LNCAP (cell line): ENCODE results near the gene HIRIP3.

Experiments used
- TF ChIP-seq, protein P1 (sequence below): fragments of 450-650 bp; IDR thresholded peaks from 2 replicates; pipeline ENCODE4 v1.5.1; 2017; ENCODE audit warnings: mild to moderate bottlenecking

The HIRIP3 gene

DNA sequence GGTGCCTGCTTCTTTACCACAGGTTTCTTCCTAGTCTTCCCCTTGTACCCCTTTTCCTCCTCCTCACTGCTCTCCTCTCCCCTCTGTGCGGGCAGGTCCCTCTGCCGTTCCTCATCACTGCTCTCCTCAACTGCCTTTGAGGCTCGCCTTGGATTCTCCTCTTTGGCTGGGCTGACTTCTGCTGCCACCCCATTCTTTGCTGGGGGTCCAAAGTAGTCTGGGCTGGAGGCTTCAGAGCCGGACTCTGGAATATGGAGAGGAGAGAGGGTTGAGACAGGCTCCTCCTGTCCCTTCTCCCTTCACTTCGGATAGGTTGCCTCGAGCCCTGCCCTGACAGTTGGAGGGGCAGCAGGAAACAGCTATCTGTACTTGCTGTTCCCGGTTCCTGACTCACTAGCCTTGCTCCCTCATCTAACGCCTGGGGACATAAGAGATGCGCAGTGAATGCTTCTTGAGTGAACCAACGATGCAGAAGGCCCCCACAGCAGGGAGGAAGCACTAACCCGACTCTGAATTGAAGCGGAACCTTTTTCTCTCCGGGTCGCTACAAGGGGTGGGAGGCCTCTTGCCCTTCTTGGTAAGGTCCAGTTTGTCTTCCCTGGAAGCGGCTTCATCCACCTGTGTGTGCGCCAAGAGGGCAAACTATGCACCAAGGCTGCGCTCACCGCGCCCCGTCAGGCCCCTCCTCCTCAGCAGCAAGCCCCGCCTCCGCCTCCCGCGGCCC is 655 bp downstream of the HIRIP3 start:
- TF ChIP-seq, protein P1, sequence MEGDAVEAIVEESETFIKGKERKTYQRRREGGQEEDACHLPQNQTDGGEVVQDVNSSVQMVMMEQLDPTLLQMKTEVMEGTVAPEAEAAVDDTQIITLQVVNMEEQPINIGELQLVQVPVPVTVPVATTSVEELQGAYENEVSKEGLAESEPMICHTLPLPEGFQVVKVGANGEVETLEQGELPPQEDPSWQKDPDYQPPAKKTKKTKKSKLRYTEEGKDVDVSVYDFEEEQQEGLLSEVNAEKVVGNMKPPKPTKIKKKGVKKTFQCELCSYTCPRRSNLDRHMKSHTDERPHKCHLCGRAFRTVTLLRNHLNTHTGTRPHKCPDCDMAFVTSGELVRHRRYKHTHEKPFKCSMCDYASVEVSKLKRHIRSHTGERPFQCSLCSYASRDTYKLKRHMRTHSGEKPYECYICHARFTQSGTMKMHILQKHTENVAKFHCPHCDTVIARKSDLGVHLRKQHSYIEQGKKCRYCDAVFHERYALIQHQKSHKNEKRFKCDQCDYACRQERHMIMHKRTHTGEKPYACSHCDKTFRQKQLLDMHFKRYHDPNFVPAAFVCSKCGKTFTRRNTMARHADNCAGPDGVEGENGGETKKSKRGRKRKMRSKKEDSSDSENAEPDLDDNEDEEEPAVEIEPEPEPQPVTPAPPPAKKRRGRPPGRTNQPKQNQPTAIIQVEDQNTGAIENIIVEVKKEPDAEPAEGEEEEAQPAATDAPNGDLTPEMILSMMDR, result no peak

DNA sequence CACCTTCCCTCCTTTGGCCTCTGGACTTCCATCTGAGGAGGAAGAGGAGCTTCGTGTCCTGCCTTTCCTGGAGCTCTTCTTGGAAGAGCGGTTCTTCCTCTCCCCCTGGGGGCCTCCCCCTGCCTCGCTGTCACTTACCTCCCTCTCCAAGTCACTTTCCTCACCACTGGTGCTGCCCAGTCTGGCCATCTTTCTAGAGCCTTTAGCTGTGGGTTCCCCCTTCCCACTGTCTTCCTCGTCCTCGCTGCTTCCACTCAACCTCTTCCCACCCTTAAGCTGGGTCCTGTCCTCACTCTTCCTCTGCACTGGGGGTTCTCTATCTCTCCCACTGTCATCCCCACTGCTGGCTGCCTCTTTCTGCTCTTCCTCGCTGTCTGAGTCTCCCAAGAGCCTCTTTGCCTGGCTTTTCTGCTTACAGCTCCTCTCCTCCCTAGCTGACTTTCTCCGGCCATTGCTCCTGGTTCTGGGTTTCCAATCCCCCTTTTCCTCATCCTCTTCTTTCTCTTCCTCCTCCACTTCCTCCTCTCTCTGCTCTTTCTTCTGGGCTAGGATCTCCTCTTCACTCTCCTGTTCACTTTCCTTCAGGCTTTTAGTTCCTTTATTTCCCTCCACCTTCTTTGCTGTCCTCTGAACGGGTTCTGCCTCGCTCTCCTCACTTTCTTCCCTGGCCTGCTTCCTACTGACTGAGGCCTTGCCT is 1.4 kb downstream of the HIRIP3 start:
- TF ChIP-seq, protein P1, result no peak

DNA sequence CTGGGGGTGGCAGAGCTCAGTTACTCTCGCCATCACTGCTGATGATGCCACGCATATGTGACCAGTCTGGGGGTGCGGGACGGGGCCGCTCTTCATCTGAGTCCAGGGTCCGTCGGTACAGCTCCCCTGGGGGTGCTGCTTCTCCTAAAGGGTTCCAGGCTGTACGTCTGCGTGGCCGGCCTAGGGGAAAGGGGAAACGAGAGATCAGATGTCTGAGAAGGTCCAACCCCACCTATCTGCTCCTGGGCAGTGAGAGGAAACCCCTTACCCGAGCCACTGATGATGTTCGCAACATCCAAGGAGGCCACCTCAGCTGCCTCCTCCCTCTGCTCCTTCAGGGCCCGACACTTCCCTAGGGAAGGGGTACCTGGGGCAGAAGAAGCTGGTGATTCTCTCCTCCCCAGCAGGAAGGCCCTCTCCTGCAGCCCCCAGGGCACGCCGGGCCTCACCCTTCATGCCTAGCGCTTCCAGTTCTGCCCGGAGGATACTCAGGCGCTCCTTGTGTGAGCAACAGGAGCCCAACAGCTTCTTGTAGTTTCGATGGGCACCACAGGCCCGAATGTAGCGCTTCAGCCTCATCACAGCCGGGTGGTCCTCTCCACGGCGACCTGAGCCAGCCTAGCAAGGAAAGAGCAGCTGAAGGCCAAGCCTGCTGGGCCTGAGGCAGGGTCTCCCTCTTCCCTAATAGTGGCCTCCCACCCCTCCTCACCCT is 2.1 kb downstream of the HIRIP3 start:
- TF ChIP-seq, protein P1, result no peak

DNA sequence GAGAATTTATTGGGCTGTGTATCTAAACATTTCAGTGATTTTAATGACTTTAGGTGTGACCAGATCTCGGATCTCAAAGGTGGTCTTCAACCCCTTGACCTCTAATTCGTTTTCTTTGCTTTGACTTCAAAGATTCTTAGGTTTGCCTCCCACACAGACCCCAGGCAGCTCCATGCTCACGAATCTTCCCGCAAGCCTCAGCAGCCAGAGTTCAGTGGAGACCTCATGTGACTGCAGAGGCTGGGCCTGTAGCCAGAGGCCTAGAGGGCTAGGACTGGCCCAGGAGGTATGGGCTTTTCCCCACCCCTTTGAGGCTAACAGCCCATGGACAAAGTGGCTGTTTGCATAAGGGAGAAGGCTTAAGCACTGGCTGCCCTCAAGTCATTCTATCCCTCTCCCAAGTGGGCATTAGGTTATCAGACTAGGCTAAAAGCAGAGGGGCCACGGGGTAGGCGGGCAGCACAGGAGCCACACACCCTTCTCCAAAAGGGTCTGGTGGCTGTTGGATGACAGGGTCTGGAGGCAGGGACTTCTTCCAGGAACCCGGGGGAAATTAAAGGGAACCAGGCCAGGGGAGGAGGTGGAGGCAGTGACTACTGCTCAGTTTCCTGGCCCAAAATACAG is 3.0 kb downstream of the HIRIP3 start:
- TF ChIP-seq, protein P1, result no peak

DNA sequence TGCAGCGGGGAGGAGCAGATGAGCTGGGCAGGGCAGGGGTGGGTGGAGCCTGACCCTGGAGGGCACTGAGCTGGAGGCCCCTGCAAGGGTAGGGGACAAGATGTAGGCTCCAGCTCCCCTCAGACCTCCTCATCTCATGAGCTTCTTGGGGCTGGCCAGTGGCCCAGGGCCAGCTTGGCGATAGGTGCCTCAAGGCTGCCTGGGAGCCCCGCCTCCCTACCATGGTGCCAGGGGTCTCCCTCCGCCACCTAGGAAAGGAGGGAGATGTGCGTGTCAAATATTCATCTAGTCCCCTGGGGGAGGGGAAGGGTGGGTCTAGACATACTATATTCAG is 3.9 kb downstream of the HIRIP3 start:
- TF ChIP-seq, protein P1, result no peak

DNA sequence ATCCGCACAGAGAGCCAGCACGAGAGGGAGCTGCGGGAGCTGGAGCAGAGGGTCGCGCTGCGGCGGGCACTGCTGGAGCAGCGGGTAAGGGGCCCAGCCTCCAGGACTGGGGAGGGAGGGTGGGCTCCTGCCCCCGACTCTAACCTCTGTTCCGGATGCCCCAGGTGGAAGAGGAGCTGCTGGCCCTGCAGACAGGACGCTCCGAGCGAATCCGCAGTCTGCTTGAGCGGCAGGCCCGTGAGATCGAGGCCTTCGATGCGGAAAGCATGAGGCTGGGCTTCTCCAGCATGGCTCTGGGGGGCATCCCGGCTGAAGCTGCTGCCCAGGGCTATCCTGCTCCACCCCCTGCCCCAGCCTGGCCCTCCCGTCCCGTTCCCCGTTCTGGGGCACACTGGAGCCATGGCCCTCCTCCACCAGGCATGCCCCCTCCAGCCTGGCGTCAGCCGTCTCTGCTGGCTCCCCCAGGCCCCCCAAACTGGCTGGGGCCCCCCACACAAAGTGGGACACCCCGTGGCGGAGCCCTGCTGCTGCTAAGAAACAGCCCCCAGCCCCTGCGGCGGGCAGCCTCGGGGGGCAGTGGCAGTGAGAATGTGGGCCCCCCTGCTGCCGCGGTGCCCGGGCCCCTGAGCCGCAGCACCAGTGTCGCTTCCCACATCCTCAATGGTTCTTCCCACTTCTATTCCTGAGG is 4.4 kb downstream of the HIRIP3 start:
- TF ChIP-seq, protein P1, result no peak

DNA sequence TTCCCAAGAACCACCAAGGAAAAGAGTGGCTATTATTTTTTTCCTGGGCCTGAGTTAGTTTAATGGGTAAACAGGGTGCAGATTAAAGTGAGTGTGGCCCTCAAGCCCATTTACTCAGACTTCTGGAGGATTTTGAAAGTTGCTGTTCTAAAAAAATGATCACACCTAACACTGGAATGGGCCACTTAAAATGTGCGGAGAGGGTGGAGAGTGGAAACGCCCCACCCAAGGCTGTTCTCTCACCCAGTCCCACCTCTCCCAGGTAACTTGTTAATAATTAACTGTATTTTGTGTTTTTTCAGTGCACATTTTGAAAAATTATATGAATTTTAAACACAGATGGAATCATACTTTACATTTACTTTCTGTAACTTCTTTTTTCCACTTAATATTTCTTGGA is 5.4 kb downstream of the HIRIP3 start:
- TF ChIP-seq, protein P1, result no peak
